Transverse colon (tissue), 4 donors: Measurements from ENCODE around the gene ARPC1B. TPM values are rescaled to one million over a fixed set of nuclear protein-coding genes. Genes with fewer than 3 reads are reported as not detected.

Experiments used
- DNase-seq: peaks from one replicate; pipeline ENCODE4 v3.0.0-alpha.2; 2019
- H3K27ac ChIP-seq, 4 donors: fragments of 200-600 bp; sonication (generic); 2 replicates each; pipeline ENCODE4 v1.5.1; 2016 to 2018; ENCODE audit warnings: inconsistent platforms in 4 of 4
- H3K27me3 ChIP-seq: fragments of 200-600 bp; sonication (generic); 2 replicates; pipeline ENCODE4 v1.5.1; 2017; ENCODE audit warnings: inconsistent platforms
- H3K36me3 ChIP-seq, 4 donors: fragments of 200-600 bp; sonication (generic); 2 replicates each; pipeline ENCODE4 v1.5.1; 2017 to 2019; ENCODE audit warnings: inconsistent platforms in 4 of 4
- H3K4me1 ChIP-seq, 4 donors: fragments of 200-600 bp; sonication (generic); 2 replicates each; pipeline ENCODE4 v1.5.1; 2017 to 2020; ENCODE audit warnings: inconsistent platforms in 4 of 4
- H3K4me3 ChIP-seq, 4 donors: fragments of 200-600 bp; sonication (generic); 1 replicate in 1 of 4; 2 replicates in 3 of 4; pipeline versions ENCODE4 v1.5.1 to v1.6.1; 2017 to 2019; ENCODE audit warnings: inconsistent platforms in 4 of 4
- H3K9me3 ChIP-seq, 2 donors: fragments of 200-600 bp; sonication (generic); 2 replicates each; pipeline ENCODE4 v1.5.1; 2017 to 2019; ENCODE audit warnings: inconsistent platforms in 2 of 2
- EP300 ChIP-seq: sonication (generic); formaldehyde crosslinking; IDR thresholded peaks from one replicate; pipeline ENCODE4 v1.6.1; 2017; ENCODE audit warnings: antibody characterized with exemption, low read depth
- POLR2A ChIP-seq: fragments of 450-650 bp; IDR thresholded peaks from one replicate; pipeline ENCODE4 v1.6.1; 2016; ENCODE audit warnings: antibody characterized with exemption, mild to moderate bottlenecking, moderate library complexity
- POLR2AphosphoS5 ChIP-seq, 3 donors: sonication (generic); formaldehyde crosslinking; IDR thresholded peaks; one replicate each; pipeline ENCODE4 v1.6.1; 2016; ENCODE audit warnings: antibody characterized with exemption in 3 of 3
- WGBS, 2 donors: methylation state at CpG; one replicate each; pipeline ENCODE4 v1.1.5; 2018; ENCODE audit warnings: low coverage in 1 of 2; 5-methylcytosine and 5-hydroxymethylcytosine counted together
- in situ Hi-C, 4 donors: fragments of 200-750 bp; cut with MboI; loops; one replicate each; pipeline versions ENCODE4 v1.15.0 to v1.15.1; 2017; ENCODE audit warnings: low sequenced_read_pairs in 3 of 4, low pct_ligation_motif_present in 1 of 4, low pct_unique_long_range_greater_than_20kb in 1 of 4
- intact Hi-C: fragments of 100-400 bp; cut with DNase I; formaldehyde crosslinking; loops from one replicate; pipeline ENCODE4 v1.15.1; 2023; ENCODE audit warnings: low total_unique reads
- total RNA-seq, 4 donors: library from RNA; depleted of rRNA; stranded (reverse); fragments of >200 nt; gene quantifications; one replicate each; pipeline ENCODE4 v1.1.0, GENCODE V29; 2016
- TF ChIP-seq, protein P1 (sequence below), 5 experiments: fragments of 200-600 bp in 3 of 5; fragments of 450-650 bp in 2 of 5; sonication (generic) in 3 of 5; IDR thresholded peaks; 1 replicate in 2 of 5; 2 replicates in 3 of 5; pipeline ENCODE4 v1.5.1; 2016 to 2017; ENCODE audit warnings: antibody characterized with exemption in 5 of 5, inconsistent platforms in 3 of 5, mild to moderate bottlenecking in 2 of 5, moderate library complexity in 1 of 5

Gene ARPC1B
- total RNA-seq, 4 donors from 2014 or later: 138 to 346 (median 186) TPM

DNA sequence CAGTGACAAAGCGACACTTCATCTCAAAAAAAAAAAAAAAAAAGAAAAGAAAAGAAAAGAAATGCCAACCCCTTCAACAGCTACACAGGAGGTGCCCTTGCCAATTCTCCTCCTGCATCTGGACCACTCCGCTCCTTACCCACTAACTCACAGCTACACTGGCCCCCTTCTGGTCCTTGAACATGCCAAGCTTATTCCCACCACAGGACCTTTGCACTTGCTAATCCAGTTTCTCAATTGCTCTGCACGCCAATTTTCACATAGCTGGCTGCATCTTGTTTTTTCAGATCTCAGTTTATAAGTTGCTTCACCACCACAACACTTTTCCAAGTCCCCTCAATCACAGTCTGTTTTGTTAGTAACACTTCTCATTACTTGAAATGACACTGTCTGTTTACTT is 28.3 kb downstream of the ARPC1B start:
- Histone ChIP-seq H3K4me3 (no peak overlapping the region), H3K27me3 (no peaks in the 10 kb centered on the region), H3K36me3 (peaks cover 0 to 27% (median 5%) of the 10 kb centered on the region in 4 donors), H3K27ac (no peak overlapping the region), H3K4me1 (peaks cover 9 to 22% (median 21%) of the 10 kb centered on the region in 4 donors), H3K9me3 (no peaks in the 10 kb centered on the region)
- 97 to 100% methylated on average over 1 to 3 of the region's 3 CpGs for WGBS, 2 donors
- no peak for DNase-seq
- TF ChIP-seq POLR2A: no peak
- TF ChIP-seq, protein P1, sequence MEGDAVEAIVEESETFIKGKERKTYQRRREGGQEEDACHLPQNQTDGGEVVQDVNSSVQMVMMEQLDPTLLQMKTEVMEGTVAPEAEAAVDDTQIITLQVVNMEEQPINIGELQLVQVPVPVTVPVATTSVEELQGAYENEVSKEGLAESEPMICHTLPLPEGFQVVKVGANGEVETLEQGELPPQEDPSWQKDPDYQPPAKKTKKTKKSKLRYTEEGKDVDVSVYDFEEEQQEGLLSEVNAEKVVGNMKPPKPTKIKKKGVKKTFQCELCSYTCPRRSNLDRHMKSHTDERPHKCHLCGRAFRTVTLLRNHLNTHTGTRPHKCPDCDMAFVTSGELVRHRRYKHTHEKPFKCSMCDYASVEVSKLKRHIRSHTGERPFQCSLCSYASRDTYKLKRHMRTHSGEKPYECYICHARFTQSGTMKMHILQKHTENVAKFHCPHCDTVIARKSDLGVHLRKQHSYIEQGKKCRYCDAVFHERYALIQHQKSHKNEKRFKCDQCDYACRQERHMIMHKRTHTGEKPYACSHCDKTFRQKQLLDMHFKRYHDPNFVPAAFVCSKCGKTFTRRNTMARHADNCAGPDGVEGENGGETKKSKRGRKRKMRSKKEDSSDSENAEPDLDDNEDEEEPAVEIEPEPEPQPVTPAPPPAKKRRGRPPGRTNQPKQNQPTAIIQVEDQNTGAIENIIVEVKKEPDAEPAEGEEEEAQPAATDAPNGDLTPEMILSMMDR (IDR thresholded peaks at IDR 0.05): no peak
- intact Hi-C loops: no loop called here
- in situ Hi-C loops: no loop called here

DNA sequence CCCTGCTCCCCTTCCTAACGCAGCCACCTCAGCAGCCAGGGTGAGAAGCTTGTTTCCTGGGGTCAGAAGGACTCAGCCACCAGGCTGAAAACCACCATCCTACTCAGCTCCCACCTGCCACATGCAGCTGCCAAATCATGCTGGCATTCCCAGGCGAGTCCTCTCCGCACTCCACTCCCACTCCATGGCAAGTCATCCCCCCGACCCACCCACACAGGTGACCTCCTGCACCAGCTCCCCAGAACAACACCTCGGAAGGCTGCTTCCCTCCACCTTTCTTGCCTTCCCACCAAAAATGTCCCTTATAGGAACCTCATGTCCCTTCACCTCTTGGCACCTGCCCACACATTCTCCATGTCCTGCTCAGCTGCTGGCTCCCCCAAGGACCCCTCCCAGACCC is 29.2 kb downstream of the ARPC1B start:
- in situ Hi-C loops: no loop called here
- TF ChIP-seq, protein P1 (IDR thresholded peaks at IDR 0.05): no peak
- Histone ChIP-seq H3K4me3 (no peak overlapping the region), H3K27ac (no peak overlapping the region), H3K27me3 (no peaks in the 10 kb centered on the region), H3K9me3 (no peaks in the 10 kb centered on the region), H3K4me1 (peaks cover 9 to 22% (median 21%) of the 10 kb centered on the region in 4 donors), H3K36me3 (peaks cover 0 to 26% (median 2%) of the 10 kb centered on the region in 4 donors)
- DNase-seq: no peak
- WGBS, 2 donors: 82% methylated on average over 5 of the region's 5 CpGs; no CpG with 5 or more reads in 1 of the 2 donors
- intact Hi-C loops: no loop called here

DNA sequence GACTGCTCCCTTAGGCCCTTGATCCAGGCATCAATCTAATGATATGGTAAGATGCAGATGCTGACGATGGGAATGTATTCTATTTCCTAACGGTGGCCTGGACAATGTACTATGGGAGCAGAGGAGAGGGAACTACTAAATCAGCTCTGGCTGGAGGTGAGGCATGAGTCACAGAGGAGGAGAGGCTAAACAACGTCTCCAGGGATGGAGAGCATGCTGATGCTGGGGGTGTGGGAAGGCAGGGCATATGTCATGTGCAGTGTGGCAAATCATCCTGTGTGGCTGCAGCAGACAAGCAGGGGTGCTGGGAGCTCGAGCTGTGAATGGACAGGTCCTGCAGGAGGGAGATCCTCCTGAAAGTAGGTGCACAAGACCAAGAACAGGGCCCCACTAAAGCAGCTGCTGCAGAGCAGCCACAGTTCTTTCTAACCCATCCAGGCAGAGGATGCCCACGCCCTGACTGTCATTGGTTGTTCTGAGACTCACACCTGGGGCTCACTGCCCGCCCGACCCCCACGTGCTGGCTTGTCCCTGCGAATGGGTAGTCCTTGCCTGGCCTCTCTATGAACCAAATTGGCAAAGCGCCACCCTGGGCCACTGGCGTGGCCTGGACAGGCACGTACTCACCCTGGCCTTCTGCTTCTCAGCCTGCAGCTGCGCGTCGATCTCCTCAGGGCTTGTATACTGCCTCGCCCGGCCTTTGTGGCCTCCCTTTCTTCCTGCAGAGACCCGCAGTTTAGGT is 29.9 kb downstream of the ARPC1B start:
- WGBS, 2 donors: 84% methylated on average over 18 of the region's 18 CpGs; no CpG with 5 or more reads in 1 of the 2 donors
- peaks cover 0 to 21% (median 2%) of the 10 kb centered on the region in 4 donors for H3K36me3 ChIP-seq
- intact Hi-C loops: no loop called here

DNA sequence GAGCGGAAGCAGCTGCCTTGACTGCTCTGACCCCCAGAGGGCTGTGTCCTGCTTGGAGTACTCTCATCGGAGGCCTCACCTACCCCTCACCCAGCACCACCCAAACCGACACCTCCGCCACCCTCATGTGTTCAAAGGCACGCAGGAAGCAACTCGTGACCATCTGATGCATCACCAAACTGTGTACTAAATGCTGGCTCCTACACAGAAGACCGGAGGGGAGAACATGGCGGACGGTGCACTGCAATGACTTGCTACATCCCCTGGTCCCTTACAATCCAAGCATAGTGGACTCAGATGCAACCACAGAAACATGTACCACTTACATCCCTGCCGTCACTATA is 30.4 kb downstream of the ARPC1B start:
- in situ Hi-C loops: no loop called here
- H3K9me3 ChIP-seq: no peaks in the 10 kb centered on the region
- H3K4me3 ChIP-seq: no peak overlapping the region
- intact Hi-C loops: no loop called here
- peaks cover 13 to 28% (median 26%) of the 10 kb centered on the region in 4 donors for H3K4me1 ChIP-seq
- 93% methylated on average over 10 of the region's 10 CpGs; no CpG with 5 or more reads in 1 of the 2 donors for WGBS, 2 donors
- no peak for DNase-seq
- TF ChIP-seq, protein P1 (IDR thresholded peaks at IDR 0.05): no peak
- TF ChIP-seq EP300: no peak
- no peak for TF ChIP-seq POLR2A
- no peak for TF ChIP-seq POLR2AphosphoS5 (IDR thresholded peaks at IDR 0.05)
- H3K27ac ChIP-seq: no peak overlapping the region
- peaks cover 0 to 17% (median 2%) of the 10 kb centered on the region in 4 donors for H3K36me3 ChIP-seq
- no peaks in the 10 kb centered on the region for H3K27me3 ChIP-seq

More for the DNA sequence above, 29.9 kb downstream of the ARPC1B start:
- TF ChIP-seq POLR2A: no peak
- TF ChIP-seq, protein P1 (IDR thresholded peaks at IDR 0.05): no peak
- H3K27me3 ChIP-seq: no peaks in the 10 kb centered on the region
- H3K4me3 ChIP-seq: no peak overlapping the region
- H3K27ac ChIP-seq: no peak overlapping the region
- DNase-seq: no peak
- H3K4me1 ChIP-seq: peaks cover 9 to 23% (median 21%) of the 10 kb centered on the region in 4 donors
- H3K9me3 ChIP-seq: no peaks in the 10 kb centered on the region
- in situ Hi-C loops: no loop called here
